Ascending aorta (tissue), 2 donors: ENCODE measurements around the gene GALNT13. TPM values are rescaled to one million over a fixed set of nuclear protein-coding genes. Genes with fewer than 3 reads are reported as not detected.

Experiments used
- DNase-seq, 2 donors: peaks; one replicate each; pipeline ENCODE4 v3.0.0-alpha.2; 2019; ENCODE audit warnings: low spot score in 2 of 2
- H3K27ac ChIP-seq, 2 donors: fragments of 200-600 bp; sonication (generic); one replicate each; pipeline ENCODE4 v1.5.1; 2016 to 2017; ENCODE audit warnings: mild to moderate bottlenecking in 1 of 2
- H3K27me3 ChIP-seq: fragments of 200-600 bp; sonication (generic); one replicate; pipeline ENCODE4 v1.5.1; 2017
- H3K36me3 ChIP-seq, 2 donors: fragments of 200-600 bp; sonication (generic); one replicate each; pipeline ENCODE4 v1.5.1; 2016
- H3K4me1 ChIP-seq, 2 donors: fragments of 200-600 bp; sonication (generic); one replicate each; pipeline ENCODE4 v1.5.1; 2016 to 2017; ENCODE audit warnings: mild to moderate bottlenecking in 1 of 2
- H3K4me3 ChIP-seq, 2 donors: fragments of 200-600 bp; sonication (generic); one replicate each; pipeline ENCODE4 v1.5.1; 2016 to 2017; ENCODE audit warnings: mild to moderate bottlenecking in 1 of 2
- H3K9me3 ChIP-seq, 2 donors: fragments of 200-600 bp; sonication (generic); one replicate each; pipeline ENCODE4 v1.5.1; 2016
- CTCF ChIP-seq, 3 experiments: fragments of 200-600 bp in 2 of 3; fragments of 450-650 bp in 1 of 3; sonication (generic) in 2 of 3; IDR thresholded peaks; one replicate each; pipeline ENCODE4 v1.5.1; 2016 to 2019; ENCODE audit warnings: antibody characterized with exemption in 3 of 3, mild to moderate bottlenecking in 1 of 3, moderate library complexity in 1 of 3
- intact Hi-C: fragments of 100-400 bp; cut with DNase I; formaldehyde crosslinking; loops from one replicate; pipeline ENCODE4 v1.15.1; 2023
- total RNA-seq: library from RNA; depleted of rRNA; stranded (reverse); fragments of >200 nt; gene quantifications from one replicate; pipeline ENCODE4 v1.1.0, GENCODE V29; 2016

Gene GALNT13
- total RNA-seq, 1 donor from 2014 or later = not detected

DNA sequence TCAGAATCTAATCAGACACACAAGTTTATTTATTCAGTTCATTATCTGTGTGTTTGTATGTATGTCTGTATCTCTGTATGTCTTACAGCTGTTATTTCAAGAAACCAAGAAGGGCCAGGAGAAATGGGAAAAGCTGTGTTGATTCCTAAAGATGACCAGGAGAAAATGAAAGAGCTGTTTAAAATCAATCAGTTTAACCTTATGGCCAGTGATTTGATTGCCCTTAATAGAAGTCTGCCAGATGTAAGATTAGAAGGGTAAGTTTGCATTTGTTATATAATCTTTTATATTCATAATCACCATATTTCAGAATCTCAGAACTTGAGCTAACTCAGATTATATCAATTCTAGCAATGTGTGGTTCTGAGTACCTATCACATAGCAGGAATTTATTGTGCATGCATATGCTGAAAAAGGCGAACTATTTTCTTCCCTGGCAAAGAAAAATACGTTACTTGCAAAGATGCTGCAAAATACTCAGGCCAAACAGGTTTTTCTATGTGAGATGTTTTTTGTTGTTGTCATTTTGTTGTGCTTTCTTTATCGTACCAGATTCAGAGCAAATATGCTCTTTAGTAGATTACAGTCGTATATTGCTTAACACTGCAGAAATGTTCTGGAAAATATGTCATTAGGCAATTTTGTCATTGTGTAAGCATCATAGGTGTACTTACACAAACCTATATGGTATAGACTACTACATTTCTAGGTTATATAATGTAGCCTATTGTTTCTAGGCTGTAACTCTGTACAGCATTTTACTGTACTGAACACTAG is 268.7 kb downstream of the GALNT13 start:
- H3K9me3 ChIP-seq = no peaks in the 10 kb centered on the region
- H3K27me3 ChIP-seq = no peaks in the 10 kb centered on the region
- H3K27ac ChIP-seq = no peak overlapping the region
- intact Hi-C loops = no loop called here
- H3K36me3 ChIP-seq = no peaks in the 10 kb centered on the region
- no peak overlapping the region for H3K4me3 ChIP-seq
- H3K4me1 ChIP-seq = no peaks in the 10 kb centered on the region
- TF ChIP-seq CTCF (IDR thresholded peaks at IDR 0.05) = no peak
- DNase-seq = no peak

- no peak overlapping the region for H3K4me3 ChIP-seq
- DNase-seq = no peak
- intact Hi-C loops = no loop called here
- H3K27me3 ChIP-seq = no peaks in the 10 kb centered on the region
- TF ChIP-seq CTCF (IDR thresholded peaks at IDR 0.05) = no peak
- H3K36me3 ChIP-seq = no peaks in the 10 kb centered on the region
- H3K27ac ChIP-seq = no peak overlapping the region
- H3K9me3 ChIP-seq = no peaks in the 10 kb centered on the region
- H3K4me1 ChIP-seq = no peaks in the 10 kb centered on the region
Measured at GRCh38 chr2:154142480-154142879, 270.8 kb downstream of the GALNT13 start.

DNA sequence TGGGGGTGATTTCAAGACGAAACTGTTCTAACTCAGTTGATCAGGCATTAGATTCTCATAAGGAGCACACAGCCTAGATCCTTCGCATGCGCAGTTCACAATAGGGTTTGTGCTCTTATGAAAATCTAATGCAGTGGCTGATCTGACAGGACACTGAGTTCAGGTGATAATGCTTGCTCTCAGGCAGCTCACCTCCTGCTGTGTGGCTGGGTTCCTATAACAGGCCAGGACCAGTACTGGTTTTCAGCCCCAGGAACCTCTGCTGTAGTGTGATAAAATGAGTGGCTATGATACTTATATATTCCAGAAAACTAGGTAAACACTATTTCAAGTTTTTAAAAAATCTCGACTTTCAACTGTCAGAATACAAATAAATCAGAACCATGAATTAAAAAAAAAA is 271.4 kb downstream of the GALNT13 start:
- Histone ChIP-seq H3K36me3 (no peaks in the 10 kb centered on the region), H3K9me3 (no peaks in the 10 kb centered on the region), H3K27ac (no peak overlapping the region), H3K27me3 (no peaks in the 10 kb centered on the region), H3K4me1 (no peaks in the 10 kb centered on the region), H3K4me3 (no peak overlapping the region)
- TF ChIP-seq CTCF (IDR thresholded peaks at IDR 0.05) = no peak
- intact Hi-C loops = no loop called here
- DNase-seq = no peak

DNA sequence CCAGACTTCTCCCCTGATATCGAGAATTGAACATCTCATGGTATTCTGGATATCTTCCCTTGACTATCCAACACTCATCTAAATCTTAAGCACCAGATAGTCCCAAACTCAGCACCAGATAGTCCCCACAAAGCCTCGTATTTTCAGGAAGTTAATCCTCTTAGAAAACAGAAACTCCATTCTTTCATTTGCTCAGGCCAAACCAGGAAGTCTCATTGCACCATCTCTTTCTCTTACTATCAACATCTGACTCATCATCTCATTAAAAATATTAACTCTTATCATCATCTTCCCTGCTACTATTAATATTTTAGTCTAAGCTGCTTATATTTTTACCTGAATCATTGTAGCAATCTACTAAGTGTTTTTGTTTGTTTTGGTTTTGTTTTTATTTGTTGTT is 286.4 kb downstream of the GALNT13 start:
- no peak for DNase-seq
- no peak overlapping the region for H3K4me3 ChIP-seq
- no peak for TF ChIP-seq CTCF (IDR thresholded peaks at IDR 0.05)
- no peaks in the 10 kb centered on the region for H3K36me3 ChIP-seq
- H3K27ac ChIP-seq = no peak overlapping the region
- H3K4me1 ChIP-seq = no peaks in the 10 kb centered on the region
- intact Hi-C loops = no loop called here
- no peaks in the 10 kb centered on the region for H3K9me3 ChIP-seq
- H3K27me3 ChIP-seq = no peaks in the 10 kb centered on the region

DNA sequence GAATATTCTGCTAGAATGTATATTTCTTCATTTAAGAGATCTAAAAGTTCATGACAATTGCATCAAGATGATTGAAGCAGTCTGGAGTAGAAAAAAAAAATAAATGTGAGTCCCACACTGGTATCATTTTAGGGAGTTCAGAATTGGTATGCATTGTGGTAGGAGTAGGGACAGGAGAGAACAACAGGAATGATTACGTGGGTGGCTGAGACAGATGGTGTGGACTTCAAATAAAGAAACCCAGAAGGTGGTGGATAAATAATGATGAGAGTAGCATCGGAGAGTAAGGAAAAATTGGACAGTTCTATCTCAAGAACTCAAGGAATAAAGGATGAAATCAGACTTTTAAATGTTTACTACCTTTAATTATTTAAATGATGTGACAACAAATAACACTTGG is 289.6 kb downstream of the GALNT13 start:
- Histone ChIP-seq H3K9me3 (no peaks in the 10 kb centered on the region), H3K4me1 (no peaks in the 10 kb centered on the region), H3K27ac (no peak overlapping the region), H3K4me3 (no peak overlapping the region), H3K27me3 (no peaks in the 10 kb centered on the region), H3K36me3 (no peaks in the 10 kb centered on the region)
- TF ChIP-seq CTCF (IDR thresholded peaks at IDR 0.05) = no peak
- intact Hi-C loops = no loop called here
- no peak for DNase-seq

GRCh38 chr2:154170400-154170799 is 298.7 kb downstream of the GALNT13 start:
- H3K4me1 ChIP-seq = no peaks in the 10 kb centered on the region
- H3K36me3 ChIP-seq = no peaks in the 10 kb centered on the region
- no peaks in the 10 kb centered on the region for H3K9me3 ChIP-seq
- H3K27ac ChIP-seq = no peak overlapping the region
- no peak for TF ChIP-seq CTCF (IDR thresholded peaks at IDR 0.05)
- no peak overlapping the region for H3K4me3 ChIP-seq
- intact Hi-C loops = no loop called here
- no peak for DNase-seq
- H3K27me3 ChIP-seq = no peaks in the 10 kb centered on the region
